ENCODE results near the gene ITGB6.

DNA sequence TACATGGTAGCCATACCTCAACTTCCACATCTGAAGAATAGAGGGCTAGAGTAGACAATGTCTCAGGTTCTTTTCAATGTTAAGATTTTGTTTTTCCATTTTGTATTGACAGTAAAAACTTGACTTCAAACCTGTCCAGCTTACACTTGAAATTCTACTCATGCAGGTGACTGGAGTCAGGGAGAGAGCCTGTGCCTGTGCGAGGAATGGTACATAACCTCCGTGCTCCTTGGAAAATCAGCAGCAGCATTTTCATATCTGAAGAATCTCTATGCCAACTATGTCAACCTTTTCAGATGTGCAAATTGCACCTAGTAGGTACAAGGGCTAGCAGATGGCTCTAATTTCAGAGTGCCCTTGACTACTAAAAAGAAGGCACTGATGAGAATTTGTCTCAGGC lies 139.8 kb downstream of the ITGB6 start:
- no peak for TF ChIP-seq CTCF (IDR thresholded peaks at IDR 0.05; ENCODE audit: poor library complexity)
- no peak for TF ChIP-seq EZH2 (IDR thresholded peaks at IDR 0.05; ENCODE audit: borderline replicate concordance)
- no peak for TF ChIP-seq EZH2phosphoT487 (IDR thresholded peaks at IDR 0.05; ENCODE audit: low read depth, severe bottlenecking, unreplicated experiment)
